Neural cell (in vitro differentiated cells): ENCODE results near the gene ZNF655. TPM values are rescaled to one million over a fixed set of nuclear protein-coding genes. Genes with fewer than 3 reads are reported as not detected.

Experiments used
- H2AFZ ChIP-seq: fragments of 200-600, 300-800 bp; sonication (generic), shearing (Covaris generic); 2 replicates; pipeline ENCODE4 v1.6.0; 2014; ENCODE audit warnings: low read depth, mild to moderate bottlenecking, antibody characterized with exemption, low read length, moderate library complexity
- H3F3A ChIP-seq: fragments of 200-600 bp; shearing (Covaris generic); 2 replicates; pipeline ENCODE4 v1.6.1; 2016; ENCODE audit warnings: mild to moderate bottlenecking, moderate library complexity, mixed read lengths, antibody characterized with exemption, low read length; ENCODE audit not compliant: insufficient read depth, poor library complexity, severe bottlenecking
- H3K27ac ChIP-seq: fragments of 200-600, 300-800 bp; sonication (generic), shearing (Covaris generic); 2 replicates; pipeline ENCODE4 v1.5.1; 2014; ENCODE audit warnings: mild to moderate bottlenecking, low read length, moderate library complexity
- H3K27me3 ChIP-seq: fragments of 300-800, 200-600 bp; sonication (generic), shearing (Covaris generic); 2 replicates; pipeline ENCODE4 v1.6.0; 2014; ENCODE audit warnings: mild to moderate bottlenecking, low read depth, low read length, moderate library complexity; ENCODE audit not compliant: insufficient read depth
- H3K36me3 ChIP-seq: fragments of 300-800, 200-600 bp; sonication (generic), shearing (Covaris generic); 2 replicates; pipeline ENCODE4 v1.5.1; 2014; ENCODE audit warnings: mild to moderate bottlenecking, antibody characterized with exemption, low read length, moderate library complexity; ENCODE audit not compliant: insufficient read depth
- H3K4me2 ChIP-seq: fragments of 300-800, 200-600 bp; sonication (generic), shearing (Covaris generic); 2 replicates; pipeline ENCODE4 v1.6.0; 2014; ENCODE audit warnings: mild to moderate bottlenecking, low read length
- H3K4me3 ChIP-seq: fragments of 300-800, 200-600 bp; sonication (generic), shearing (Covaris generic); 2 replicates; pipeline ENCODE4 v1.5.1; 2014; ENCODE audit warnings: mild to moderate bottlenecking, low read length, moderate library complexity
- H3K79me2 ChIP-seq: fragments of 200-600 bp; shearing (Covaris generic); replicated peaks from 2 replicates; pipeline ENCODE4 v1.6.0; 2014; ENCODE audit warnings: mild to moderate bottlenecking, low read length, moderate library complexity; ENCODE audit not compliant: insufficient read depth
- H3K9ac ChIP-seq: fragments of 300-800, 200-600 bp; sonication (generic), shearing (Covaris generic); 2 replicates; pipeline ENCODE4 v1.6.1; 2016; ENCODE audit warnings: mild to moderate bottlenecking, low read length, mixed read lengths
- H3K9me2 ChIP-seq: fragments of 200-600 bp; shearing (Covaris generic); 2 replicates; pipeline ENCODE4 v1.6.1; 2016; ENCODE audit warnings: mild to moderate bottlenecking, low read length, mixed read lengths; ENCODE audit not compliant: insufficient read depth
- H3K9me3 ChIP-seq: fragments of 200-600, 300-800 bp; sonication (generic), shearing (Covaris generic); 2 replicates; pipeline ENCODE4 v1.6.1; 2016; ENCODE audit warnings: mild to moderate bottlenecking, mixed run types, low read length, moderate library complexity, mixed read lengths
- H4K20me1 ChIP-seq: fragments of 200-600 bp; shearing (Covaris generic); 2 replicates; pipeline ENCODE4 v1.6.1; 2016; ENCODE audit warnings: mild to moderate bottlenecking, mixed run types; ENCODE audit not compliant: insufficient read depth
- CTCF ChIP-seq: fragments of 450-650 bp; IDR thresholded peaks from 2 replicates; pipeline ENCODE4 v1.5.1; 2014; ENCODE audit warnings: antibody characterized with exemption, mild to moderate bottlenecking, moderate library complexity; ENCODE audit not compliant: poor library complexity, severe bottlenecking
- EP300 ChIP-seq: fragments of 450-650 bp; conservative IDR thresholded peaks from 2 replicates; pipeline ENCODE4 v1.6.1; 2014; ENCODE audit warnings: antibody characterized with exemption, mild to moderate bottlenecking, moderate library complexity; ENCODE audit not compliant: poor library complexity, severe bottlenecking
- EZH2 ChIP-seq: fragments of 200-600, 300-800 bp; shearing (Covaris generic), sonication (generic); IDR thresholded peaks from 2 replicates; pipeline ENCODE4 v1.6.1; 2014; ENCODE audit warnings: antibody characterized with exemption, low read length, borderline replicate concordance, mild to moderate bottlenecking; ENCODE audit not compliant: insufficient read depth, poor library complexity, severe bottlenecking
- MXI1 ChIP-seq: fragments of 450-650 bp; conservative IDR thresholded peaks from 2 replicates; pipeline ENCODE4 v1.6.1; 2014; ENCODE audit warnings: antibody characterized with exemption, mild to moderate bottlenecking; ENCODE audit not compliant: poor library complexity, severe bottlenecking
- POLR2AphosphoS5 ChIP-seq: IDR thresholded peaks from 2 replicates; pipeline ENCODE4 v1.6.1; 2012
- RAD21 ChIP-seq: fragments of 450-650 bp; conservative IDR thresholded peaks from 2 replicates; pipeline ENCODE4 v1.6.1; 2014; ENCODE audit warnings: antibody characterized with exemption, mild to moderate bottlenecking, moderate library complexity
- REST ChIP-seq: IDR thresholded peaks from 2 replicates; pipeline ENCODE4 v1.6.1; 2012; ENCODE audit warnings: borderline replicate concordance
- SMC3 ChIP-seq: fragments of 450-650 bp; conservative IDR thresholded peaks from 2 replicates; pipeline ENCODE4 v1.6.1; 2014; ENCODE audit warnings: antibody characterized with exemption, mild to moderate bottlenecking, moderate library complexity; ENCODE audit not compliant: poor library complexity
- TAF1 ChIP-seq: IDR thresholded peaks from 2 replicates; pipeline ENCODE4 v1.6.1; 2012; ENCODE audit warnings: low read depth
- polyA plus RNA-seq: library from polyadenylated mRNA; depleted of rRNA; stranded (reverse); fragments of >200 nt; gene quantifications from 2 replicates; pipeline ENCODE4 v1.2.3, GENCODE V29; 2014

Gene ZNF655
- polyA plus RNA-seq, 1 donor from 2014 or later = 89.0 TPM

GRCh38 chr7:99624484-99624883 lies 66.0 kb downstream of the ZNF655 start:
- Histone ChIP-seq H3K36me3 (peaks cover 10% of the 10 kb centered on the region), H3K27me3 (no peaks in the 10 kb centered on the region), H3K9me2 (no peaks in the 10 kb centered on the region), H3K4me3 (no peak overlapping the region), H3K4me2 (no peak overlapping the region), H3K9ac (no peak overlapping the region), H3K9me3 (no peaks in the 10 kb centered on the region), H2AFZ (no peak overlapping the region), H3K27ac (no peak overlapping the region), H3F3A (no peaks in the 10 kb centered on the region), H4K20me1 (no peaks in the 10 kb centered on the region), H3K79me2 (no peaks in the 10 kb centered on the region)
- TF ChIP-seq RAD21 (no peak), SMC3 (no peak), REST (no peak), CTCF (no peak), TAF1 (no peak), POLR2AphosphoS5 (no peak), MXI1 (no peak), EP300 (no peak), EZH2 (no peak)

GRCh38 chr7:99625321-99625720 lies 66.9 kb downstream of the ZNF655 start:
- Histone ChIP-seq H3K9me2 (no peaks in the 10 kb centered on the region), H2AFZ (no peak overlapping the region), H3K4me2 (no peak overlapping the region), H3K27me3 (no peaks in the 10 kb centered on the region), H3K79me2 (no peaks in the 10 kb centered on the region), H3K4me3 (no peak overlapping the region), H3K9me3 (no peaks in the 10 kb centered on the region), H3K9ac (no peak overlapping the region), H3F3A (no peaks in the 10 kb centered on the region), H3K27ac (no peak overlapping the region), H3K36me3 (peaks cover 10% of the 10 kb centered on the region), H4K20me1 (no peaks in the 10 kb centered on the region)
- TF ChIP-seq EP300 = no peak

GRCh38 chr7:99625961-99626360 lies 67.5 kb downstream of the ZNF655 start:
- peaks cover 10% of the 10 kb centered on the region for H3K36me3 ChIP-seq
- no peak overlapping the region for H3K9ac ChIP-seq
- no peak overlapping the region for H3K27ac ChIP-seq
- no peaks in the 10 kb centered on the region for H4K20me1 ChIP-seq
- no peak overlapping the region for H3K4me2 ChIP-seq
- TF ChIP-seq RAD21 = no peak
- TF ChIP-seq REST = no peak
- TF ChIP-seq MXI1 = no peak
- H3K79me2 ChIP-seq = no peaks in the 10 kb centered on the region
- no peaks in the 10 kb centered on the region for H3K9me3 ChIP-seq
- no peak overlapping the region for H2AFZ ChIP-seq
- no peaks in the 10 kb centered on the region for H3K9me2 ChIP-seq
- H3K27me3 ChIP-seq = no peaks in the 10 kb centered on the region
- no peak overlapping the region for H3K4me3 ChIP-seq
- H3F3A ChIP-seq = no peaks in the 10 kb centered on the region
